Prostate gland (tissue), 2 donors: ENCODE data around the gene CHST8. TPM values are rescaled to one million over a fixed set of nuclear protein-coding genes. Genes with fewer than 3 reads are reported as not detected.

Source experiments
- DNase-seq: peaks from one replicate; pipeline ENCODE4 v3.0.0-alpha.2; 2019; ENCODE audit warnings: low spot score
- H3K27ac ChIP-seq, 2 donors: fragments of 200-600 bp; sonication (generic); 2 replicates each; pipeline ENCODE4 v1.5.1; 2017 to 2019
- H3K27me3 ChIP-seq: fragments of 200-600 bp; sonication (generic); replicated peaks from 2 replicates; pipeline ENCODE4 v1.5.1; 2019; ENCODE audit not compliant: insufficient read depth
- H3K36me3 ChIP-seq, 2 donors: fragments of 200-600 bp; sonication (generic); 1 replicate in 1 of 2; 2 replicates in 1 of 2; pipeline versions ENCODE4 v1.5.1 to v1.8.1; 2017 to 2019
- H3K4me1 ChIP-seq: fragments of 200-600 bp; sonication (generic); replicated peaks from 2 replicates; pipeline ENCODE4 v1.5.1; 2019
- H3K4me3 ChIP-seq, 2 donors: fragments of 200-600 bp; sonication (generic); 2 replicates each; pipeline ENCODE4 v1.5.1; 2017 to 2019
- H3K9me3 ChIP-seq: fragments of 200-600 bp; sonication (generic); 2 replicates; pipeline ENCODE4 v1.5.1; 2017
- CTCF ChIP-seq, 4 experiments: fragments of 200-600 bp in 2 of 4; fragments of 450-650 bp in 2 of 4; sonication (generic) in 2 of 4; IDR thresholded peaks; 1 replicate in 3 of 4; 2 replicates in 1 of 4; pipeline ENCODE4 v1.5.1; 2016 to 2019; ENCODE audit warnings: antibody characterized with exemption in 4 of 4, mild to moderate bottlenecking in 2 of 4, moderate library complexity in 2 of 4
- POLR2A ChIP-seq: fragments of 450-650 bp; IDR thresholded peaks from one replicate; pipeline ENCODE4 v1.6.1; 2016; ENCODE audit warnings: antibody characterized with exemption, mild to moderate bottlenecking
- POLR2AphosphoS5 ChIP-seq: sonication (generic); formaldehyde crosslinking; IDR thresholded peaks from one replicate; pipeline ENCODE4 v1.6.1; 2017; ENCODE audit warnings: antibody characterized with exemption
- WGBS: methylation state at CpG from one replicate; pipeline ENCODE4 v1.1.5; 2018; 5-methylcytosine and 5-hydroxymethylcytosine counted together
- intact Hi-C: fragments of 100-400 bp; cut with DNase I; formaldehyde crosslinking; loops from one replicate; pipeline ENCODE4 v1.14.2; 2022
- total RNA-seq, 2 donors: library from RNA; depleted of rRNA; stranded (reverse); fragments of >200 nt; gene quantifications; one replicate each; pipeline ENCODE4 v1.1.0, GENCODE V29; 2016

The CHST8 gene
- total RNA-seq, 2 donors from 2014 or later = 1.3 to 2.7 TPM

- intact Hi-C loops = no loop called here
- 58% methylated on average over 11 of the region's 11 CpGs for WGBS
These were observed 142.0 kb downstream of the CHST8 start for GRCh38 chr19:33763633-33764371.

GRCh38 chr19:33766623-33767022 is 144.9 kb downstream of the CHST8 start:
- no peaks in the 10 kb centered on the region for H3K36me3 ChIP-seq
- no peak overlapping the region for H3K27ac ChIP-seq
- DNase-seq = no peak
- TF ChIP-seq CTCF (IDR thresholded peaks at IDR 0.05) (no peak), POLR2AphosphoS5 (no peak), POLR2A (no peak)
- WGBS = 71% methylated on average over 13 of the region's 13 CpGs
- no peak overlapping the region for H3K4me3 ChIP-seq
- intact Hi-C loops = no loop called here
- H3K4me1 ChIP-seq = no peaks in the 10 kb centered on the region
- no peaks in the 10 kb centered on the region for H3K27me3 ChIP-seq
- H3K9me3 ChIP-seq = no peaks in the 10 kb centered on the region

More at GRCh38 chr19:33763633-33764371, 142.0 kb downstream of the CHST8 start:
- Histone ChIP-seq H3K4me1 (no peaks in the 10 kb centered on the region), H3K9me3 (no peaks in the 10 kb centered on the region), H3K4me3 (no peak overlapping the region), H3K27ac (no peak overlapping the region), H3K27me3 (no peaks in the 10 kb centered on the region), H3K36me3 (no peaks in the 10 kb centered on the region)
- TF ChIP-seq CTCF (IDR thresholded peaks at IDR 0.05) (no peak), POLR2A (no peak), POLR2AphosphoS5 (no peak)
- DNase-seq = no peak

GRCh38 chr19:33767898-33768413 is 146.2 kb downstream of the CHST8 start:
- H3K27ac ChIP-seq = no peak overlapping the region
- H3K36me3 ChIP-seq = no peaks in the 10 kb centered on the region
- no peaks in the 10 kb centered on the region for H3K4me1 ChIP-seq
- no peak overlapping the region for H3K4me3 ChIP-seq
- 44% methylated on average over 9 of the region's 9 CpGs for WGBS
- intact Hi-C loops = no loop called here
- no peak for TF ChIP-seq CTCF (IDR thresholded peaks at IDR 0.05)
- TF ChIP-seq POLR2AphosphoS5 = no peak
- TF ChIP-seq POLR2A = no peak
- H3K9me3 ChIP-seq = no peaks in the 10 kb centered on the region
- DNase-seq = no peak
- H3K27me3 ChIP-seq = no peaks in the 10 kb centered on the region

- TF ChIP-seq POLR2A = no peak
- no peak for TF ChIP-seq CTCF (IDR thresholded peaks at IDR 0.05)
- no peak for TF ChIP-seq POLR2AphosphoS5
- H3K9me3 ChIP-seq = no peaks in the 10 kb centered on the region
- intact Hi-C loops = no loop called here
- no peak overlapping the region for H3K4me3 ChIP-seq
- no peak for DNase-seq
- H3K4me1 ChIP-seq = no peaks in the 10 kb centered on the region
- no peak overlapping the region for H3K27ac ChIP-seq
- no peaks in the 10 kb centered on the region for H3K36me3 ChIP-seq
- 66% methylated on average over 6 of the region's 6 CpGs for WGBS
- H3K27me3 ChIP-seq = no peaks in the 10 kb centered on the region
These were observed 147.5 kb downstream of the CHST8 start for GRCh38 chr19:33769208-33769607.

- H3K36me3 ChIP-seq = no peaks in the 10 kb centered on the region
- H3K4me3 ChIP-seq = no peak overlapping the region
- 75% methylated on average over 7 of the region's 8 CpGs for WGBS
- no peak overlapping the region for H3K27ac ChIP-seq
- intact Hi-C loops = loop anchor here (5.0 kb wide), 1 partner anchor 353 kb away; no protein-coding TSS in a partner anchor
- H3K4me1 ChIP-seq = no peaks in the 10 kb centered on the region
- TF ChIP-seq POLR2AphosphoS5 (no peak), CTCF (IDR thresholded peaks at IDR 0.05) (no peak), POLR2A (no peak)
- no peaks in the 10 kb centered on the region for H3K9me3 ChIP-seq
- no peak for DNase-seq
- H3K27me3 ChIP-seq = no peaks in the 10 kb centered on the region
These were observed 148.4 kb downstream of the CHST8 start for GRCh38 chr19:33770107-33770506.
